Measurements from ENCODE around the gene MAP3K21. TPM values are rescaled to one million over a fixed set of nuclear protein-coding genes. Genes with fewer than 3 reads are reported as not detected.

MAP3K21 gene
- polyA plus RNA-seq, 1 donor from 2014 or later: 3.7 TPM

DNA sequence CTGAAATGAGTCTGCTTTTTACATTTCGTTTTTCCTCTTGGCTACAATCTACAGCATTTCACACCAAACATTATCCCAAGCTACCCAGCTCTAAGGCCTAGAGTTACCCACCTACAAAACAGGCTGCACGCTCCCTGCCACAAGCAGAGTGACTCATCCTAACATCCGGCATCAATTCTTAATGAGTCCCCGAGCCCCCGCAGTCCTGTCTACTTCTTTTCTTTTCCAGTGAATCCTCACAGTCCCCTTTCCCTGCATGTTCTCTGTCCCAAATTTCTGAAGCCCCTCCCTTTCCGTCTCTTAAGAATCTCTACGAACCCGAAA is 32.6 kb upstream of the MAP3K21 start:
- no peaks in the 10 kb centered on the region for H4K20me1 ChIP-seq (ENCODE audit: insufficient read depth)
- no peaks in the 10 kb centered on the region for H3K36me3 ChIP-seq (ENCODE audit: insufficient read depth, low read length)
- no peaks in the 10 kb centered on the region for H3K9me2 ChIP-seq (ENCODE audit: insufficient read depth, low read length)
- no peaks in the 10 kb centered on the region for H3F3A ChIP-seq (ENCODE audit: insufficient read depth, low read length, poor library complexity, severe bottlenecking)
- peak overlapping the region; percentile 86 for H3K4me3 ChIP-seq (ENCODE audit: low read length)
- no peaks in the 10 kb centered on the region for H3K27me3 ChIP-seq (ENCODE audit: insufficient read depth, low read depth, low read length)
- no peaks in the 10 kb centered on the region for H3K9me3 ChIP-seq (ENCODE audit: low read length)
- H3K9ac ChIP-seq (ENCODE audit: low read length): peak overlapping the region; percentile 75
- peaks cover 7% of the 10 kb centered on the region for H3K79me2 ChIP-seq (replicated peaks; ENCODE audit: insufficient read depth, low read length)
- H3K27ac ChIP-seq (ENCODE audit: low read length): peak overlapping the region; percentile 39
- peak overlapping the region; percentile 65 for H3K4me2 ChIP-seq (ENCODE audit: low read length)
- peak overlapping the region; percentile 80 for H2AFZ ChIP-seq (ENCODE audit: low read depth, low read length)
- TF ChIP-seq, protein P1, sequence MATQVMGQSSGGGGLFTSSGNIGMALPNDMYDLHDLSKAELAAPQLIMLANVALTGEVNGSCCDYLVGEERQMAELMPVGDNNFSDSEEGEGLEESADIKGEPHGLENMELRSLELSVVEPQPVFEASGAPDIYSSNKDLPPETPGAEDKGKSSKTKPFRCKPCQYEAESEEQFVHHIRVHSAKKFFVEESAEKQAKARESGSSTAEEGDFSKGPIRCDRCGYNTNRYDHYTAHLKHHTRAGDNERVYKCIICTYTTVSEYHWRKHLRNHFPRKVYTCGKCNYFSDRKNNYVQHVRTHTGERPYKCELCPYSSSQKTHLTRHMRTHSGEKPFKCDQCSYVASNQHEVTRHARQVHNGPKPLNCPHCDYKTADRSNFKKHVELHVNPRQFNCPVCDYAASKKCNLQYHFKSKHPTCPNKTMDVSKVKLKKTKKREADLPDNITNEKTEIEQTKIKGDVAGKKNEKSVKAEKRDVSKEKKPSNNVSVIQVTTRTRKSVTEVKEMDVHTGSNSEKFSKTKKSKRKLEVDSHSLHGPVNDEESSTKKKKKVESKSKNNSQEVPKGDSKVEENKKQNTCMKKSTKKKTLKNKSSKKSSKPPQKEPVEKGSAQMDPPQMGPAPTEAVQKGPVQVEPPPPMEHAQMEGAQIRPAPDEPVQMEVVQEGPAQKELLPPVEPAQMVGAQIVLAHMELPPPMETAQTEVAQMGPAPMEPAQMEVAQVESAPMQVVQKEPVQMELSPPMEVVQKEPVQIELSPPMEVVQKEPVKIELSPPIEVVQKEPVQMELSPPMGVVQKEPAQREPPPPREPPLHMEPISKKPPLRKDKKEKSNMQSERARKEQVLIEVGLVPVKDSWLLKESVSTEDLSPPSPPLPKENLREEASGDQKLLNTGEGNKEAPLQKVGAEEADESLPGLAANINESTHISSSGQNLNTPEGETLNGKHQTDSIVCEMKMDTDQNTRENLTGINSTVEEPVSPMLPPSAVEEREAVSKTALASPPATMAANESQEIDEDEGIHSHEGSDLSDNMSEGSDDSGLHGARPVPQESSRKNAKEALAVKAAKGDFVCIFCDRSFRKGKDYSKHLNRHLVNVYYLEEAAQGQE (IDR thresholded peaks at IDR 0.05; ENCODE audit: borderline replicate concordance): no peak
- TF ChIP-seq SMC3 (conservative IDR thresholded peaks at IDR 0.05; ENCODE audit: poor library complexity) (no peak), TAF1 (IDR thresholded peaks at IDR 0.05; ENCODE audit: low read depth) (no peak), RAD21 (conservative IDR thresholded peaks at IDR 0.05) (no peak), POLR2AphosphoS5 (IDR thresholded peaks at IDR 0.05) (no peak), MXI1 (conservative IDR thresholded peaks at IDR 0.05; ENCODE audit: poor library complexity, severe bottlenecking) (no peak)
- TF ChIP-seq, protein P2, sequence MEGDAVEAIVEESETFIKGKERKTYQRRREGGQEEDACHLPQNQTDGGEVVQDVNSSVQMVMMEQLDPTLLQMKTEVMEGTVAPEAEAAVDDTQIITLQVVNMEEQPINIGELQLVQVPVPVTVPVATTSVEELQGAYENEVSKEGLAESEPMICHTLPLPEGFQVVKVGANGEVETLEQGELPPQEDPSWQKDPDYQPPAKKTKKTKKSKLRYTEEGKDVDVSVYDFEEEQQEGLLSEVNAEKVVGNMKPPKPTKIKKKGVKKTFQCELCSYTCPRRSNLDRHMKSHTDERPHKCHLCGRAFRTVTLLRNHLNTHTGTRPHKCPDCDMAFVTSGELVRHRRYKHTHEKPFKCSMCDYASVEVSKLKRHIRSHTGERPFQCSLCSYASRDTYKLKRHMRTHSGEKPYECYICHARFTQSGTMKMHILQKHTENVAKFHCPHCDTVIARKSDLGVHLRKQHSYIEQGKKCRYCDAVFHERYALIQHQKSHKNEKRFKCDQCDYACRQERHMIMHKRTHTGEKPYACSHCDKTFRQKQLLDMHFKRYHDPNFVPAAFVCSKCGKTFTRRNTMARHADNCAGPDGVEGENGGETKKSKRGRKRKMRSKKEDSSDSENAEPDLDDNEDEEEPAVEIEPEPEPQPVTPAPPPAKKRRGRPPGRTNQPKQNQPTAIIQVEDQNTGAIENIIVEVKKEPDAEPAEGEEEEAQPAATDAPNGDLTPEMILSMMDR (IDR thresholded peaks at IDR 0.05; ENCODE audit: poor library complexity, severe bottlenecking): no peak

DNA sequence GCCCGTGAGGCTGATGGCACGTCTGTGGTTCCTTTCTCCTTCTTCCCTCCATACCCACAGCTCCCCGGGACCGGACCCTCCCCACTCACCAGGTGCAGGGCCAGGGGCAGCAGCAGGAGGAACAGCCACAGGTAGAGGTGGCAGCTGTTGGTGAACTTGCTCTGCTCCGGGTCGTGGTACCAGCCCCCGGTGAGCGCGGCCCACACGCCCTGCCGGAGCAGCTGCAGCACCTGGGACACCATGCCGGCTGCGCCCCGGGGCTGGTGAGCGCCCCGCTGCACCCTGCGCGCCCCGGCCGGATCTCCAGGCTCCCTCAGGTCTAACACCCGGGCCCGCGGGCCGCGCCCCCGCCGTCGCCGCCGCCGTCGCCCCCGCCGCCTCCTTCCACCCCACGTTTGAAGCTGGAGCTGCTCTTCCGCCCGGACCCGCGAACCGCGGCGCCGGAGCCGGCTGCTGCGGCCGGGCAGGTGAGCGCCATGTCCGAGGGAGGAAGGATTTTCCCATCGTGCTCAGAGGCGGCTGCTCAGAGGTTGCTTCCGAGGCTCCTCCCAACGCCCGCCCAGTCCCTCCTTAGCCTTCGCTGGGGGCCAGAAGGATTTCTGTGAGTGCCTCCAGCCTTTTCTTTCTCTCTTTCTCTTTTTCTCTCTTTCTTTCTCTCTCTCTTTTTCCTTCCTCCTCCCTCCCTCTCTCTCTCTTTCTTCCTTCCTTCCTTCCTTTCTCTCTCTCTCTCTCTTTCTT is 32.1 kb upstream of the MAP3K21 start, which contains the start of gene PCNX2:
TSS of gene PCNX2 (minus strand) at position 489 of the 738 bp plus-strand sequence. CDS start at position 242, 247 bp downstream.
- H4K20me1 ChIP-seq (ENCODE audit: insufficient read depth): no peaks in the 10 kb centered on the region
- peaks cover 7% of the 10 kb centered on the region for H3K79me2 ChIP-seq (replicated peaks; ENCODE audit: insufficient read depth, low read length)
- no peaks in the 10 kb centered on the region for H3K27me3 ChIP-seq (ENCODE audit: insufficient read depth, low read depth, low read length)
- peak within 1 kb of the TSS; percentile 39 for H3K27ac ChIP-seq (ENCODE audit: low read length)
- H3F3A ChIP-seq (ENCODE audit: insufficient read depth, low read length, poor library complexity, severe bottlenecking): no peaks in the 10 kb centered on the region
- no peaks in the 10 kb centered on the region for H3K9me2 ChIP-seq (ENCODE audit: insufficient read depth, low read length)
- H3K9ac ChIP-seq (ENCODE audit: low read length): peak within 1 kb of the TSS; percentile 75
- peak within 1 kb of the TSS; percentile 86 for H3K4me3 ChIP-seq (ENCODE audit: low read length)
- no peaks in the 10 kb centered on the region for H3K9me3 ChIP-seq (ENCODE audit: low read length)
- H2AFZ ChIP-seq (ENCODE audit: low read depth, low read length): peak within 1 kb of the TSS; percentile 80
- H3K36me3 ChIP-seq (ENCODE audit: insufficient read depth, low read length): no peaks in the 10 kb centered on the region
- peak within 1 kb of the TSS; percentile 65 for H3K4me2 ChIP-seq (ENCODE audit: low read length)
- TF ChIP-seq, protein P1 (IDR thresholded peaks at IDR 0.05; ENCODE audit: borderline replicate concordance): peak; percentile 65
- TF ChIP-seq, protein P2 (IDR thresholded peaks at IDR 0.05; ENCODE audit: poor library complexity, severe bottlenecking): peak; percentile 16
- no peak for TF ChIP-seq EZH2 (IDR thresholded peaks at IDR 0.05; ENCODE audit: borderline replicate concordance, insufficient read depth, low read length, poor library complexity, severe bottlenecking)
- peak; percentile 70 for TF ChIP-seq TAF1 (IDR thresholded peaks at IDR 0.05; ENCODE audit: low read depth)
- TF ChIP-seq POLR2AphosphoS5 (IDR thresholded peaks at IDR 0.05): peak; percentile 66
- peak; percentile 26 for TF ChIP-seq SMC3 (conservative IDR thresholded peaks at IDR 0.05; ENCODE audit: poor library complexity)
- TF ChIP-seq EP300 (conservative IDR thresholded peaks at IDR 0.05; ENCODE audit: poor library complexity, severe bottlenecking): peak; percentile 10
- peak; percentile 80 for TF ChIP-seq MXI1 (conservative IDR thresholded peaks at IDR 0.05; ENCODE audit: poor library complexity, severe bottlenecking)
- peak; percentile 14 for TF ChIP-seq RAD21 (conservative IDR thresholded peaks at IDR 0.05)

Data from neural cell (in vitro differentiated cells).